Keratinocyte (primary cell): ENCODE data around the gene AHNAK. TPM values are rescaled to one million over a fixed set of nuclear protein-coding genes. Genes with fewer than 3 reads are reported as not detected.

Experiments
- DNase-seq: peaks from one replicate; pipeline ENCODE4 v3.0.0-alpha.2; 2011; ENCODE audit warnings: low read depth, missing footprints, low spot score
- FAIRE-seq: peaks from 2 replicates; lab custom pipeline; 2011; peaks lifted over from hg19 to GRCh38; lab: Jason Lieb, UNC
- H2AFZ ChIP-seq: 2 replicates; pipeline ENCODE4 v1.6.0; 2012; ENCODE audit warnings: low read length, control low read depth, inconsistent platforms; ENCODE audit not compliant: control insufficient read depth
- H3K27ac ChIP-seq: 2 replicates; pipeline ENCODE4 v1.5.1; 2011; ENCODE audit warnings: low read length; ENCODE audit not compliant: control insufficient read depth, insufficient read depth
- H3K27me3 ChIP-seq: 3 replicates; pipeline ENCODE4 v1.6.0; 2011; ENCODE audit warnings: low read length; ENCODE audit not compliant: control insufficient read depth, insufficient read depth; ENCODE audit errors: extremely low read depth
- H3K36me3 ChIP-seq, 2 experiments: 2 replicates in 1 of 2; 3 replicates in 1 of 2; pipeline ENCODE4 v1.5.1; 2011; ENCODE audit warnings: low read length in 2 of 2, mild to moderate bottlenecking in 1 of 2; ENCODE audit not compliant: control insufficient read depth in 2 of 2, insufficient read depth in 2 of 2; ENCODE audit errors: extremely low read depth in 1 of 2
- H3K4me1 ChIP-seq: 3 replicates; pipeline ENCODE4 v1.5.1; 2011; ENCODE audit warnings: low read length; ENCODE audit not compliant: control insufficient read depth, insufficient read depth; ENCODE audit errors: extremely low read depth
- H3K4me2 ChIP-seq: 3 replicates; pipeline ENCODE4 v1.6.0; 2011; ENCODE audit warnings: low read depth, low read length; ENCODE audit not compliant: control insufficient read depth, insufficient read depth; ENCODE audit errors: extremely low read depth
- H3K4me3 ChIP-seq, 3 experiments: fragments of 200-600 bp in 1 of 3; sonication (generic) in 1 of 3; 2 replicates in 2 of 3; 3 replicates in 1 of 3; pipeline ENCODE4 v1.5.1; 2011 to 2016; ENCODE audit warnings: low read length in 3 of 3, mild to moderate bottlenecking in 3 of 3, control low read depth in 2 of 3, inconsistent platforms in 1 of 3, low read depth in 1 of 3, mixed read lengths in 1 of 3, mixed run types in 1 of 3, moderate library complexity in 1 of 3; ENCODE audit not compliant: control insufficient read depth in 2 of 3, insufficient read depth in 2 of 3; ENCODE audit errors: extremely low read depth in 1 of 3
- H3K79me2 ChIP-seq: 2 replicates; pipeline ENCODE4 v1.6.0; 2012; ENCODE audit warnings: low read length; ENCODE audit not compliant: control insufficient read depth, insufficient read depth
- H3K9ac ChIP-seq: 3 replicates; pipeline ENCODE4 v1.6.0; 2011; ENCODE audit warnings: low read length; ENCODE audit not compliant: control insufficient read depth, insufficient read depth; ENCODE audit errors: extremely low read depth
- H3K9me1 ChIP-seq: 3 replicates; pipeline ENCODE4 v1.6.0; 2011; ENCODE audit warnings: low read length; ENCODE audit not compliant: control insufficient read depth, insufficient read depth; ENCODE audit errors: extremely low read depth
- H3K9me3 ChIP-seq: 2 replicates; pipeline ENCODE4 v1.5.1; 2012; ENCODE audit warnings: low read depth, low read length; ENCODE audit not compliant: control insufficient read depth
- H4K20me1 ChIP-seq: 3 replicates; pipeline ENCODE4 v1.6.0; 2011; ENCODE audit warnings: low read length; ENCODE audit not compliant: control insufficient read depth, insufficient read depth; ENCODE audit errors: extremely low read depth
- EZH2 ChIP-seq: IDR thresholded peaks from one replicate; pipeline ENCODE4 v1.6.1; 2012; ENCODE audit warnings: inconsistent platforms, mild to moderate bottlenecking, low read length, moderate library complexity
- dilution Hi-C: fragments of 300-500 bp; cut with MboI; formaldehyde crosslinking; loops from one replicate; pipeline ENCODE4 v1.7.0; 2020; ENCODE audit warnings: low sequenced_read_pairs; ENCODE audit not compliant: extremely low pct_ligation_motif_present
- polyA plus RNA-seq, 5 experiments: library from polyadenylated mRNA; depleted of rRNA in 3 of 5; stranded (reverse) in 3 of 5; stranded (forward) in 1 of 5; unstranded in 1 of 5; fragments of >200 nt; gene quantifications; 1 replicate in 1 of 5; 2 replicates in 3 of 5; 3 replicates in 1 of 5; pipeline versions ENCODE4 v1.2.1 to v1.2.3, GENCODE V29; 2011 to 2012; ENCODE audit warnings: missing spikeins in 2 of 5, low read depth in 1 of 5, low replicate concordance in 1 of 5
- TF ChIP-seq, protein P1 (sequence below), 3 experiments: IDR thresholded peaks in 1 of 3; conservative IDR thresholded peaks in 1 of 3; optimal IDR thresholded peaks in 1 of 3; 2 replicates in 2 of 3; 3 replicates in 1 of 3; pipeline versions ENCODE3 to v1.5.1; 2011; ENCODE audit warnings: low read length in 3 of 3, mild to moderate bottlenecking in 3 of 3, moderate library complexity in 2 of 3, control low read depth in 1 of 3, inconsistent platforms in 1 of 3; ENCODE audit not compliant: insufficient read depth in 2 of 3; ENCODE audit errors: extremely low read depth in 1 of 3

AHNAK gene
- polyA plus RNA-seq, 1 donor (not counting 4 experiments of a cell fraction or from before 2014, with no cell fraction given) = 220 TPM

DNA sequence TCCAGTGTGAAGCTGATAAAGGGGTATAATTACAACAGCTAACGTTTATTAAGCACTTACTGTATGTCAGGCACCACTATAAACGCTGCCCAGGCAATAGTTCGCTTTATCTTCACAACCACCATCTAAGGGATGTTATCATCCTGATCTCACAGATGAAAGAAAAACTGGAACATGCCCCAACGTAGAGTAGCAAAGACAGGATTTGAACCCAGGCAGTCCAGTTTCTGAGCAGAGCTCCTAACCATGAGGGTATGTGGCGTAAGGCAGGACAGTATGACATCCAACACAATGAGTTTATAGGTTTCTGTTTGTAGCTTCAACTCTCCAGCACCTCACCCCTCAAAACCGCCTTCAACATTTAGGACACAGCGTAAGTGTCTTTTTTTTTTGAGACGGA, 59.5 kb downstream of the AHNAK start:
- no peak overlapping the region for H3K4me2 ChIP-seq
- no peaks in the 10 kb centered on the region for H3K9me3 ChIP-seq
- no peaks in the 10 kb centered on the region for H3K79me2 ChIP-seq
- dilution Hi-C loops = no loop called here
- H4K20me1 ChIP-seq = no peaks in the 10 kb centered on the region
- H2AFZ ChIP-seq = no peak overlapping the region
- H3K27me3 ChIP-seq = no peaks in the 10 kb centered on the region
- no peaks in the 10 kb centered on the region for H3K36me3 ChIP-seq
- H3K4me1 ChIP-seq = no peaks in the 10 kb centered on the region
- FAIRE-seq (no peak), DNase-seq (no peak)
- H3K9ac ChIP-seq = no peak overlapping the region
- no peak overlapping the region for H3K4me3 ChIP-seq
- no peaks in the 10 kb centered on the region for H3K9me1 ChIP-seq
- TF ChIP-seq, protein P1, sequence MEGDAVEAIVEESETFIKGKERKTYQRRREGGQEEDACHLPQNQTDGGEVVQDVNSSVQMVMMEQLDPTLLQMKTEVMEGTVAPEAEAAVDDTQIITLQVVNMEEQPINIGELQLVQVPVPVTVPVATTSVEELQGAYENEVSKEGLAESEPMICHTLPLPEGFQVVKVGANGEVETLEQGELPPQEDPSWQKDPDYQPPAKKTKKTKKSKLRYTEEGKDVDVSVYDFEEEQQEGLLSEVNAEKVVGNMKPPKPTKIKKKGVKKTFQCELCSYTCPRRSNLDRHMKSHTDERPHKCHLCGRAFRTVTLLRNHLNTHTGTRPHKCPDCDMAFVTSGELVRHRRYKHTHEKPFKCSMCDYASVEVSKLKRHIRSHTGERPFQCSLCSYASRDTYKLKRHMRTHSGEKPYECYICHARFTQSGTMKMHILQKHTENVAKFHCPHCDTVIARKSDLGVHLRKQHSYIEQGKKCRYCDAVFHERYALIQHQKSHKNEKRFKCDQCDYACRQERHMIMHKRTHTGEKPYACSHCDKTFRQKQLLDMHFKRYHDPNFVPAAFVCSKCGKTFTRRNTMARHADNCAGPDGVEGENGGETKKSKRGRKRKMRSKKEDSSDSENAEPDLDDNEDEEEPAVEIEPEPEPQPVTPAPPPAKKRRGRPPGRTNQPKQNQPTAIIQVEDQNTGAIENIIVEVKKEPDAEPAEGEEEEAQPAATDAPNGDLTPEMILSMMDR (optimal IDR thresholded peaks at IDR 0.05 in 1 of 3, IDR thresholded peaks at IDR 0.05 in 1 of 3, conservative IDR thresholded peaks at IDR 0.05 in 1 of 3; ENCODE audit: extremely low read depth in 1 of 3, insufficient read depth in 2 of 3, low read length in 3 of 3) = no peak
- no peak for TF ChIP-seq EZH2
- H3K27ac ChIP-seq = no peak overlapping the region

DNA sequence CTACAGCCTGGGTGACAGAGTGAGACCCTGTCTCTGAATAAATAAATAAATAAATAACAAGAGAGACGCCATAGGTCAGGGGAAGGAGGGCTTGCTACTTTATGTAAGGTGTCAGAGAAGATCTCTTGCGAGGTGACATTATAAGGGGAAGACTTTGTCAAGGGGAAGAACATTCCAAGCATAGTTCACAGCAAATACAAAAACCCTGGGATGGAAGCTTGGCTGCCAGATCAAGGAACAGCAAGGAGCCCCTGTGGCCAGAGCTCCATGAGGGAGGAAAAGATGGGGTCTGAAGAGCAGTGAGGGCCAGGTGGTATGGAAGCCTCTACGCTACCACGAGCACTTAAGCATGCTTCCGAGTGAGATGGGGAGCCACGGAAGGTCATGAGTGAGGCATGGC, 62.3 kb downstream of the AHNAK start:
- Histone ChIP-seq H3K79me2 (no peaks in the 10 kb centered on the region), H3K9me1 (no peaks in the 10 kb centered on the region), H3K27ac (no peak overlapping the region), H3K36me3 (no peaks in the 10 kb centered on the region), H3K4me2 (no peak overlapping the region), H2AFZ (no peak overlapping the region), H3K4me3 (no peak overlapping the region), H4K20me1 (no peaks in the 10 kb centered on the region), H3K4me1 (no peaks in the 10 kb centered on the region), H3K9ac (no peak overlapping the region), H3K9me3 (no peaks in the 10 kb centered on the region), H3K27me3 (no peaks in the 10 kb centered on the region)
- TF ChIP-seq, protein P1 (optimal IDR thresholded peaks at IDR 0.05 in 1 of 3, IDR thresholded peaks at IDR 0.05 in 1 of 3, conservative IDR thresholded peaks at IDR 0.05 in 1 of 3; ENCODE audit: extremely low read depth in 1 of 3, insufficient read depth in 2 of 3, low read length in 3 of 3) = no peak
- no peak for TF ChIP-seq EZH2
- dilution Hi-C loops = no loop called here
- no peak for DNase-seq
- no peak for FAIRE-seq
